ENCODE data around the gene SRL. TPM values are rescaled to one million over a fixed set of nuclear protein-coding genes. Genes with fewer than 3 reads are reported as not detected.

The SRL gene
- polyA plus RNA-seq, 1 of the 3 experiments (the other 2 are of a cell fraction) = not detected

DNA sequence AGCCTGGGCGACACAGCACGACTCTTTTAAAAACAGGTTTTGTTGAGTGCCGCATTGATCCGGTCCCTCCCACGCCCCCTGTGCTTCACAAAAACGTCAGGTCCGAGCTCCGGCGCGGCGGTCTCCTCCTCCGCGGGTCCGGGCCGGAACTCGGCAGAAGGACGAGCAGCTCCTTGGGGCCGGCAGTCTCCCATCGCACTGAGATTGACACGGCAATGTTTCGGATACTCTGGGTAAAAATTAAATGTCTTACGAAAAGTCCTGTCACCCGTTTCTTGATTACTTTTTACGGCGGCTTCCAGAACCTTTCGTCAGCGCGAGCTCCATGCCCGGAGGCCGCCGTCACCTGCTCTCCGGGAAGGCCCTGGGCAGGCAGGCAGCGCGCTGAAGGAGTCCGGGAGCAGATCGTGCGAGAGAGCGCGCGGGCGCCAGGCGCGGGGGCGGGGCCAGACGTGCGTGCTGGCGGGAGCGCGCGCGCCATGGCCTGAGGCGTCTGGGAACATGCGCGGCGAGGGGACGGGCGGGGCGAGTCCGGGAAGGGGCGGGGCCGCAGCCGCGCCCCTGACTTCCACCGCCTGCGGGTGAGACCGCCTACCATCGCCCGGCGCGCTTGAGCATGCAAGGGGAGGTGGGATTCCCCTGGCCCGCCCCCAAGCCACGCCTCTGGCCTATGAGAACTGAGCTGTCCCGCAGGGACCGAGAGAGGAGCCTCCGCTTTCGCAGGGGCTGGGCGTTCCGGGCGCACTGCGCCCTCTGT is 11.7 kb upstream of the SRL start:
- Histone ChIP-seq H3K36me3 (replicated peaks in 1 of 2; ENCODE audit: control insufficient read depth in 1 of 2, insufficient read depth in 2 of 2, low read length in 1 of 2) (no peaks in the 10 kb centered on the region), H3K9ac (peak overlapping the region; percentile 79), H3F3A (replicated peaks; ENCODE audit: insufficient read depth) (peaks cover 16% of the 10 kb centered on the region), H3K4me1 (ENCODE audit: control insufficient read depth in 1 of 2, insufficient read depth in 2 of 2, low read depth in 1 of 2, low read length in 1 of 2) (no peaks in the 10 kb centered on the region), H3K27me3 (ENCODE audit: insufficient read depth) (no peaks in the 10 kb centered on the region), H2AFZ (ENCODE audit: low read depth) (peak overlapping the region; percentile 96), H3K79me2 (ENCODE audit: insufficient read depth) (no peaks in the 10 kb centered on the region), H3K9me3 (no peaks in the 10 kb centered on the region), H3K27ac (ENCODE audit: low read depth in 2 of 2, low read length in 1 of 2) (peak overlapping the region; percentile 73 to 79), H3K4me2 (peak overlapping the region; percentile 93), H3K4me3 (ENCODE audit: low read depth in 2 of 2, low read length in 1 of 2) (peak overlapping the region; percentile 50 to 81), H3K9me2 (no peaks in the 10 kb centered on the region), H4K20me1 (ENCODE audit: insufficient read depth) (no peaks in the 10 kb centered on the region)
- CTCF ChIA-PET = interaction anchor here (0.6 to 15.7 kb wide), 95 partner anchors 9 to 563 kb away, joined by 3 to 203 read pairs (median 5); partner anchors contain the start of genes ADCY9, GLIS2, PAM16 and TFAP4
- POLR2A ChIA-PET = interaction anchor here (1.0 to 2.7 kb wide), 11 partner anchors 9 to 271 kb away, joined by 3 to 22 read pairs (median 4); partner anchors contain the start of gene TFAP4
- DNase-seq = peak; percentile 99
- 1% methylated on average over 34 of the region's 80 CpGs for WGBS (ENCODE audit: low lambda C conversion rate)
- no peak for TF ChIP-seq FOXM1 (IDR thresholded peaks at IDR 0.05; ENCODE audit: low read depth)
- no peak for TF ChIP-seq NFIC (IDR thresholded peaks at IDR 0.05; ENCODE audit: borderline replicate concordance)
- TF ChIP-seq MEF2A (IDR thresholded peaks at IDR 0.05; ENCODE audit: borderline replicate concordance, low read depth) = no peak
- TF ChIP-seq TAF1 (IDR thresholded peaks at IDR 0.05; ENCODE audit: borderline replicate concordance, low read depth, low read length) = peak; percentile 88
- TF ChIP-seq, protein P1, sequence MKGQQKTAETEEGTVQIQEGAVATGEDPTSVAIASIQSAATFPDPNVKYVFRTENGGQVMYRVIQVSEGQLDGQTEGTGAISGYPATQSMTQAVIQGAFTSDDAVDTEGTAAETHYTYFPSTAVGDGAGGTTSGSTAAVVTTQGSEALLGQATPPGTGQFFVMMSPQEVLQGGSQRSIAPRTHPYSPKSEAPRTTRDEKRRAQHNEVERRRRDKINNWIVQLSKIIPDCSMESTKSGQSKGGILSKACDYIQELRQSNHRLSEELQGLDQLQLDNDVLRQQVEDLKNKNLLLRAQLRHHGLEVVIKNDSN (IDR thresholded peaks at IDR 0.05; ENCODE audit: borderline replicate concordance, low read depth) = 0 out of 2 replicates have a peak, but pooled peaks have one; percentile 16
- TF ChIP-seq MXI1 (IDR thresholded peaks at IDR 0.05; ENCODE audit: low read depth, low read length) = peak; percentile 72
- peak; percentile 90 for TF ChIP-seq RAD21 (IDR thresholded peaks at IDR 0.05; ENCODE audit: low read length)
- TF ChIP-seq GABPA (IDR thresholded peaks at IDR 0.05; ENCODE audit: low read depth) = no peak
- no peak; the same call in 1 of the 2 replicates for TF ChIP-seq SMC3 (IDR thresholded peaks at IDR 0.05; ENCODE audit: low read depth, low read length)
- no peak for TF ChIP-seq TCF12 (IDR thresholded peaks at IDR 0.05)
- TF ChIP-seq CHD2 (IDR thresholded peaks at IDR 0.05; ENCODE audit: low read length, partially characterized antibody) = peak; percentile 46
- TF ChIP-seq RCOR1 (IDR thresholded peaks at IDR 0.05; ENCODE audit: low read length) = peak; percentile 55; the same call in 1 of the 2 replicates
- TF ChIP-seq, protein P2, sequence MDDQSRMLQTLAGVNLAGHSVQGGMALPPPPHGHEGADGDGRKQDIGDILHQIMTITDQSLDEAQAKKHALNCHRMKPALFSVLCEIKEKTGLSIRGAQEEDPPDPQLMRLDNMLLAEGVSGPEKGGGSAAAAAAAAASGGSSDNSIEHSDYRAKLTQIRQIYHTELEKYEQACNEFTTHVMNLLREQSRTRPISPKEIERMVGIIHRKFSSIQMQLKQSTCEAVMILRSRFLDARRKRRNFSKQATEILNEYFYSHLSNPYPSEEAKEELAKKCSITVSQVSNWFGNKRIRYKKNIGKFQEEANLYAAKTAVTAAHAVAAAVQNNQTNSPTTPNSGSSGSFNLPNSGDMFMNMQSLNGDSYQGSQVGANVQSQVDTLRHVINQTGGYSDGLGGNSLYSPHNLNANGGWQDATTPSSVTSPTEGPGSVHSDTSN (IDR thresholded peaks at IDR 0.05) = no peak
- TF ChIP-seq, protein P3, sequence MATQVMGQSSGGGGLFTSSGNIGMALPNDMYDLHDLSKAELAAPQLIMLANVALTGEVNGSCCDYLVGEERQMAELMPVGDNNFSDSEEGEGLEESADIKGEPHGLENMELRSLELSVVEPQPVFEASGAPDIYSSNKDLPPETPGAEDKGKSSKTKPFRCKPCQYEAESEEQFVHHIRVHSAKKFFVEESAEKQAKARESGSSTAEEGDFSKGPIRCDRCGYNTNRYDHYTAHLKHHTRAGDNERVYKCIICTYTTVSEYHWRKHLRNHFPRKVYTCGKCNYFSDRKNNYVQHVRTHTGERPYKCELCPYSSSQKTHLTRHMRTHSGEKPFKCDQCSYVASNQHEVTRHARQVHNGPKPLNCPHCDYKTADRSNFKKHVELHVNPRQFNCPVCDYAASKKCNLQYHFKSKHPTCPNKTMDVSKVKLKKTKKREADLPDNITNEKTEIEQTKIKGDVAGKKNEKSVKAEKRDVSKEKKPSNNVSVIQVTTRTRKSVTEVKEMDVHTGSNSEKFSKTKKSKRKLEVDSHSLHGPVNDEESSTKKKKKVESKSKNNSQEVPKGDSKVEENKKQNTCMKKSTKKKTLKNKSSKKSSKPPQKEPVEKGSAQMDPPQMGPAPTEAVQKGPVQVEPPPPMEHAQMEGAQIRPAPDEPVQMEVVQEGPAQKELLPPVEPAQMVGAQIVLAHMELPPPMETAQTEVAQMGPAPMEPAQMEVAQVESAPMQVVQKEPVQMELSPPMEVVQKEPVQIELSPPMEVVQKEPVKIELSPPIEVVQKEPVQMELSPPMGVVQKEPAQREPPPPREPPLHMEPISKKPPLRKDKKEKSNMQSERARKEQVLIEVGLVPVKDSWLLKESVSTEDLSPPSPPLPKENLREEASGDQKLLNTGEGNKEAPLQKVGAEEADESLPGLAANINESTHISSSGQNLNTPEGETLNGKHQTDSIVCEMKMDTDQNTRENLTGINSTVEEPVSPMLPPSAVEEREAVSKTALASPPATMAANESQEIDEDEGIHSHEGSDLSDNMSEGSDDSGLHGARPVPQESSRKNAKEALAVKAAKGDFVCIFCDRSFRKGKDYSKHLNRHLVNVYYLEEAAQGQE (IDR thresholded peaks at IDR 0.05; ENCODE audit: low read depth, low read length) = peak; percentile 48; the same call in 1 of the 2 replicates
- TF ChIP-seq SIN3A (IDR thresholded peaks at IDR 0.05; ENCODE audit: borderline replicate concordance, low read depth, low read length) = no peak
- no peak for TF ChIP-seq TEAD4 (IDR thresholded peaks at IDR 0.05; ENCODE audit: borderline replicate concordance, insufficient read depth)
- no peak for TF ChIP-seq FOXJ3 (CRISPR knock-in tag; IDR thresholded peaks at IDR 0.05)
- TF ChIP-seq, protein P4, sequence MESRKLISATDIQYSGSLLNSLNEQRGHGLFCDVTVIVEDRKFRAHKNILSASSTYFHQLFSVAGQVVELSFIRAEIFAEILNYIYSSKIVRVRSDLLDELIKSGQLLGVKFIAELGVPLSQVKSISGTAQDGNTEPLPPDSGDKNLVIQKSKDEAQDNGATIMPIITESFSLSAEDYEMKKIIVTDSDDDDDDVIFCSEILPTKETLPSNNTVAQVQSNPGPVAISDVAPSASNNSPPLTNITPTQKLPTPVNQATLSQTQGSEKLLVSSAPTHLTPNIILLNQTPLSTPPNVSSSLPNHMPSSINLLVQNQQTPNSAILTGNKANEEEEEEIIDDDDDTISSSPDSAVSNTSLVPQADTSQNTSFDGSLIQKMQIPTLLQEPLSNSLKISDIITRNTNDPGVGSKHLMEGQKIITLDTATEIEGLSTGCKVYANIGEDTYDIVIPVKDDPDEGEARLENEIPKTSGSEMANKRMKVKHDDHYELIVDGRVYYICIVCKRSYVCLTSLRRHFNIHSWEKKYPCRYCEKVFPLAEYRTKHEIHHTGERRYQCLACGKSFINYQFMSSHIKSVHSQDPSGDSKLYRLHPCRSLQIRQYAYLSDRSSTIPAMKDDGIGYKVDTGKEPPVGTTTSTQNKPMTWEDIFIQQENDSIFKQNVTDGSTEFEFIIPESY (IDR thresholded peaks at IDR 0.05; ENCODE audit: borderline replicate concordance, low read depth) = no peak
- 0 out of 2 replicates have a peak, but pooled peaks have one; percentile 13 for TF ChIP-seq ELF1 (IDR thresholded peaks at IDR 0.05)
- TF ChIP-seq RXRA (IDR thresholded peaks at IDR 0.05; ENCODE audit: borderline replicate concordance, low read depth) = no peak
- peak in 1 of 2 experiments; percentile 52; a peak in 2 of 4 replicates for TF ChIP-seq EP300 (IDR thresholded peaks at IDR 0.05; ENCODE audit: borderline replicate concordance in 1 of 2, low read depth in 1 of 2, low read length in 1 of 2)
- TF ChIP-seq, protein P5, sequence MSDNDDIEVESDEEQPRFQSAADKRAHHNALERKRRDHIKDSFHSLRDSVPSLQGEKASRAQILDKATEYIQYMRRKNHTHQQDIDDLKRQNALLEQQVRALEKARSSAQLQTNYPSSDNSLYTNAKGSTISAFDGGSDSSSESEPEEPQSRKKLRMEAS (IDR thresholded peaks at IDR 0.05; ENCODE audit: low read depth) = peak; percentile 15; the same call in 1 of the 2 replicates
- 0 out of 2 replicates have a peak, but pooled peaks have one; percentile 25 for TF ChIP-seq RFX5 (IDR thresholded peaks at IDR 0.05; ENCODE audit: low read length)
